HG03558 (cell line): ENCODE measurements around the gene PLSCR1.
"Not testable (repeated sequence)": the region's sequence is repeated elsewhere in the genome, so short reads cannot be mapped to it uniquely, and the experiment has no call there.

Experiments
- ATAC-seq: cut with Tn5 transposase; IDR thresholded peaks from one replicate; pipeline ENCODE4 v1.9.1; 2021; ENCODE audit warnings: moderate number of reproducible peaks; ENCODE audit not compliant: unreplicated experiment; ENCODE audit errors: extremely low read depth

Gene PLSCR1

DNA sequence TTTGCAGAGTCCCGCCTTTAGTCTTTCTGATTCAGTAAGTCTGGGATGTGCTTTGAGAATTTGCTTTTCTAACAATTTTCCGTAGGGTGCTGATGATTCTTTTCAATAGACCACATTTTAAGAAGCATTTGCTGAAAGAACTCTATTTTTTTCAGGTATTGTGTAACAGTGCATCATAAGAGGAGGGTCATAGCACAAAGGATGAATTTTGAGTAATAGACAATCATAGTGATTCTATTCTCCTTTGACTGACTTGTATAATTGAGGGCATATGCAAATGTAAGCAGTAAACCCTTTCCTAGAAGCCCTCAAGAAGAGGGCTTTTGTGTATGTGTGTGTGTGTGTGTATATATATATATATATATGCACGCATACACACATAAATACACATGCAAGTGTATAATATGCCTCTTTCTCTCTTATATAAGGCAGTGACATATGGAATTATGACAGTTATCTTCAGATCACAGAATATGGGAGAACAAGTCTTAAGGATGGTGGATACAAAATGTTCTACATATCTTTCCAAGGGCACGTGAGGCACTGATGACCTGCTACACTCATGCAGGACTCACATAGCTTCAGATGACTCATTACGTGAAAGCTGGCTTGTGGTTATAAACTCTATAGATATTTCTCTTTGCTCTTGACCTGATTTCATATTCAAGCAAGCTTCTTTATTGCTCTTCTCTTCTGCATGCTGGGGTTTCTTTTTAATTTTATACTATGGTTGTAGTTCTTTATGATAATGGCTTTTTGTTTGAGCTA is 6.5 kb upstream of the PLSCR1 start:
- peak; percentile 85 for ATAC-seq

DNA sequence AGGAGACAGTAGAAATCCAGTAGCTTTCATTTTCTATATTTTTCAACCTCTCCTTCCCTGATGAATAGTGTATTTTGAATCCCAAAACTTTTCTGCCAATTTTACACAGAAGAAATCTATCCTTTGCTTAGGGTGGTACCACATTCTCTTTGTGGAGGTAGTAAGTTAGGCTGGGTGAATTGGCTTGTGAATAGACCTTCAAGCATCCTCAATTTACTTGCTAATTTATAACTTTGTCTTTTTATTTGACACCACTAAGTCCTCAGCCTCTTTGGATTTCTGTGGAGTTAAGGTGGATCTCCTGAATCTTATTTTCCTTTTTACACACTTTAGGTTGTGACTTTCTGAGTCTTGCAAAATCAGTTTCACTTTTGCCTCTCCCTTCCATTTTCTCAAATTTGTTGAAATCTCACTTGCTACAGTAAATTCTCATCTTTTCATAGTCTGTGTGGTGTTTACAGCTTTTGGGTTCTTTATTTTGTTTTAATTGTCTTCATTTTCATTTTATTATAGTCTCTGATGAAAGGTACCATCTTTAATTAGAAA is 5.7 kb upstream of the PLSCR1 start:
- ATAC-seq: no peak

DNA sequence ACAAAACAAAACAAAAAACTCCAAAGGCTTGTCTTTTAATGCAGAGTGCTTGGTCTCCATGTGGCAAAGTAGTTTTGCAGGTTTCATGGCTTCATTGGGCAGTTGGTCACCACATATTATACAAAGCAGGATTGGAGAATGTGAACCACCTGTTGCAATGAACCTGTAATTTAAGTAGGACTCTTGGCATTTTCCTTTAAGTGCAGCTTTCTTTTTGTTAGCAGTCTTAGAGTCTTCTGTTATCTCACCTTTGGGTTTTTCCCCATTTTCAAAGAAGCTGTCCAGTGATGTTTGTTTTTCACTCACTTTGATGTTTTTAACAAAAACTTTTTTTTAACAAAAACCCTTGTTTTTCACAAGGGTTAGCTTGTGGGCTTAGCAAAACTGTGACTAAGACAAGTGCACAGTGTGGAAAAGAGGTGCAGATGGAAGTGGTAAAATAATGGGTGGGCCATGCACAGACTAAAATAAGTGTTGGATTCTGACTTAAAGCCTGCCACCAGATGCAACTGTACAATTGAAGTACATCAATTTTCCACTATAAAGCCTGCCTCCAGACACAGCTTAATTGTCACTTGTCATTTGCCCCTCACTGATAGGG is 2.9 kb upstream of the PLSCR1 start:
- ATAC-seq: no peak

DNA sequence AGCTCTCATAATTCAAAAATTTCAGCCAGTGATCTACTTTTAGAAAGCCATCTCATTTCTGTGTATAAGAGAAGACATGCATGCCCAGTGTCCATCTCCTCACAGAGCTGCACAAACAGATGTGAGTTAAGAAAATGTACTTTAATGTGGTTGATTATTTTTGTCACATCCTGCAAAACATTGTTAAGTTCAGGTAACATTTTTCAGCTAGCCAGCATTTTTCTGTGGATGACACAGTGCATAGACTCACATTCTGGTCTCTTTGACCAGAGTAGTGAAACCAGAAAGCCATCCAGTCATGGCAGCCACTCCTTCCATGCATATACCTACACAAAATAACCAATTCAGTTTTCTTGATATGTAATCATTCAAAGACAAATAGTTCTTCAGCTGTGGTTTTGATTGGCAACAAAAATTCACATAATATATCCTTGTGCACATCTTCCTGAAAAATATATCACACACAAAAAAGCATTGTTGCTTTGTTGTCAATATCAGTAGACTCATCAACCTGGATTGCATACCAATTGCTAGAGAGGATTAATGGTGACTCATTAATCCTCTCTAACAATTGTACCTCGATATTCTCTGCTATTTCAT is 2.1 kb upstream of the PLSCR1 start:
- ATAC-seq: no peak

DNA sequence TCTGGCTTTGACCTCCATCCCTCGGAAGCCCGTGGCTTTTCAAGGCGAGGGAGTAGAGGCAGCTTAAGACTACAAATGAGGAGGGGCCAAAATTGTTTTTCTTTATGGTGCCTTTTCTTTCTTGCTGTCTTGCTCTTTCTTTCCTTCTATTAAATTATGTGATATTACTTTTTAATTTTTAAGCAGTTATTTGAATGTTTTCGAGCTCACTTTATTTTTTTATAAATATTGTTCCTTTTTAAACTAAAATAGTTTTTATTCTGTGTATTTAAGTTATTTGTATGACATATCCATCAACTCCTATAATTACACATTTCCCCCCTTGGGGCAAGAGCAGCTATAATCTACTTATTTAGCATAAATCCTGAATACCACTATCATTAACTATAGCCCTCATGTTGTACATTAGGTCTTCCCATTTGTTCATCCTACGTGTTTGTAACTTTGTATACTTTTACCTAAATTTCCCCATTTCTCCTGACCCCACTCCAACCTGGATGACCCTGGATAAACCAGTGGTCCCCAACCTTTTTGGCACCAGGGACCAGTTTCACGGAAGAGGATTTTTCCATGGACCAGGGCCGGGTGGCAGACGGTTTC is 622 bp upstream of the PLSCR1 start:
- ATAC-seq: no peak

DNA sequence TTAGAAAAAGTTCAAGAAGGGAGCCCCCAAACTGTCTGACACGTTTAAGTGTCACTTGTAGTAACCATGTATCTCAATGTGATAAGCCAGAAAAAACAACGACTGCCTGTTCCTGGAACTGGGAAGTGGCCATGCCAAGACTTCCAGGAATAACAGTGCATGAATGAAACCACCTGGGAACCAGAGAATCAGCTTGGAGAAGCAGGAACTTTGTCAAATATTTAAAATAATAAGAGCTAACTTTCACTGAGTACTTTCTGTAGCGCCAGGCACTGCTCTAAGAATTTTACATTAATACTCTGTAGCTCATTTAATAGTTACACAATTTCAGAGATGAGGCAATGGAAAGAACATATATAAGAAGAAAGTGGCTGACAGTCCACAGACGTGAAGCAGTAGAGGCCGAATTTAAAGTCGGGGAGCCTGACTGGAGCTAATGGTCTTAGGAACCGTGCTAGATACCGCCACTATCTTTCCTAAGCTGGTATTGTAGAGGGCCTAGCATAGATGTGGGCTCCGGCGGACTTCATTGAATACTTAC is 876 bp downstream of the PLSCR1 start:
- ATAC-seq: no peak

DNA sequence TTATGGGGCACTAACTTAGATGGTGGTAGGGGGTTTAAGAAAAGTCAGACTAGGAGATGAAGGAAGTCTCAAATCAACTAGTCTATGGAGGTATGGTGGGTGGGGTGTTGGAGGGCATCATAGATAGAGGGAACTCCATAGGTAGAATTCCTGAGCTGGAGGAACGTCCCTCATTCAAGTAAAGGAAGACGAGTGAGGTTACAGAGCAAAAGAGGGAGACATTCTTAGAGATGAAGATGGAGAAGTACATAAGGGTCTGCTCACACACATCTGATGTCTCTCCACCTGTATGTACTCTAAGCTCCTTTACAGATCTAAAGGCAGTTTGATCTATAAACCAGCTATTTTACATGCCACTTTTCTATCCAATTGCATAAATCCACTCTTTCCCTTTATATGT is 1.4 kb downstream of the PLSCR1 start:
- ATAC-seq: no peak

DNA sequence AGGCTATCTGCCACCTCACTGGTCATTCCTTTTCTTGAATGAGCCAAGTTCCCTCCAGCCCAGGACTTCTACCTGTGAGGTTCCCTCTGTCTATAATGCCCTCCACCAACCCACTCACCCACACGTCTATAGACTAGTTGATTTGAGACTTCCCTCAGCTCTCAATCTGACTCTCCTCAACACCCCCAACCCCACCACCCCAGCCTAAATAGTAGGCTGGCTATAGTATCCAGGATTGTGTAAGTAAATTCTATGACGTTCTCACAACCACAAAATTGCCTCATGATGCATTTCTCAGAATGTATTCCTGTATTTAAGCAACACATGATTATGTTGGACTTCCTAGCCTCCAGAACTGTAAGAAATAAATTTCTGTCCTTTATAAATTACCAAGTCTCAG is 2.2 kb downstream of the PLSCR1 start:
- ATAC-seq: no peak

DNA sequence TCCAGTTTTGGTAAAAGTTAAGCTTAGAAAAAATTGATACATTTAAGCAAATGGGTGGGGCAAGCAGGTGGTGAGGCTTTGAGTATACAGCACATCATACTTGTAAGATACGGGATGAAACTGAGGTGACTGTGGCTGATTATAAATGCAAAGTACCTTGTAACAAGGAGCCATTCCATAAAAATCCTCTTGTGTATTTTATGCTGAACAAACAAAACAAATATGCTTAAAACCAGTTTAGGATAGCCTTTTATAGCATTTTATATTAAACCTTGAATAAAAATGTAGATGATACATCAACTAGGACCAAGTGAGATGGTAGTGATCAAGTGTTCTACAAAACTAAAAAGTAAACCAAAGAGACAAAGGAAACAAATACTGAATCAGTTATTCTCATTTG is 3.4 kb downstream of the PLSCR1 start:
- ATAC-seq: no peak

DNA sequence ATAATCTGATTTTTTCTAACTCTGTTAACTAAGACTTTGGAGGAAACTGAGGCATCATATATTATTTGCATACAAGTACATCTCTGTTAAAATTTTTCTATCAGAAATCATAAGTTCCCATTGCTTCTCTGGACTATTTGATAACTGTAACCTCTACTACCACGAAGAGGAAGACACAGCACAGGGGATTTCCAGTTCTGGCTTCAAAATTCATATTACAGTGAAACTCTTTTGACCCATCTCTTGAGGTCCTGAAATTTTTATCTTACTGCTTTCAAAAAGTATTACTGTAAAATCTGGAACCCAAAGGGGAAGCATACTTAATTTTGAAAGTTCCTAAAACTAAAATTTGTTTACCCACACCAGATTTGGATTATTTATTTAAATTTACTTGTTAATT is 4.2 kb downstream of the PLSCR1 start:
- ATAC-seq: no peak

DNA sequence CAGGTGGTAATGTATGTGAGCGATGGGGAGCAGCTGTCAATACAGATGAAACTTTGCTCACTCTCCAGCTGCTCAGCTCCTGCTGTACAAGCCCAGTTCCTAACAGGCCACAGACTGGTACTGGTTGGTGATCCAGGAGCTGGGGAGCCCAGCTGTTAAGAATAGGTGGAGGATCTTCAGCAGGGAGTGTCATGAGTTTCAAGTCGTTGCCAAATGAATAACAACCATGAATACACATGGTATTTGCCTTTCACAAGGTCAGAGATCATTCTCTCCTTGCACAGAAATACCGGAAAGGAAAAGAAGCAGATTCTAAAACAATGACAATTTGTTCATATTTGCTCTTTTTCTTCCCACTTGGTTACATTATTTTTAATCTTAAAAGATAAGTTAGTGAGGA is 5.1 kb downstream of the PLSCR1 start:
- no peak for ATAC-seq

DNA sequence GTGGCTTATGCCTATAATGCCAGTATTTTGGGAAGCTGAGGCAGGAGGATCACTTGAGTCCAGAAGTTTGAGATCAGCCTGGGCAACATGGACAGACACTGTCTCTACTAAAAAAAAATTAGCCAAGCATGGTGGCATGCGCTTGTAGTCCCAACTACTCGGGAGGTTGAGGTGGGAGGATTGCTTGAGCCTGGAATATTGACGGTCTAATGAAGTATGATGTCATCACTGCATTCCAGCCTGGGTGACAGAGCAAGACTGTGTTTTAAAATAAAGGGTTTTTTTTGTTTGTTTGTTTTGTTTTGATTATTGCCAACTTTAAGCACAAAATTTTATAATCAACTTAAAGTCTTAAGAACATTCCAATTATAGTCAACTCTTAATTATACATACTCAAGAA is 6.8 kb downstream of the PLSCR1 start:
- no peak for ATAC-seq

DNA sequence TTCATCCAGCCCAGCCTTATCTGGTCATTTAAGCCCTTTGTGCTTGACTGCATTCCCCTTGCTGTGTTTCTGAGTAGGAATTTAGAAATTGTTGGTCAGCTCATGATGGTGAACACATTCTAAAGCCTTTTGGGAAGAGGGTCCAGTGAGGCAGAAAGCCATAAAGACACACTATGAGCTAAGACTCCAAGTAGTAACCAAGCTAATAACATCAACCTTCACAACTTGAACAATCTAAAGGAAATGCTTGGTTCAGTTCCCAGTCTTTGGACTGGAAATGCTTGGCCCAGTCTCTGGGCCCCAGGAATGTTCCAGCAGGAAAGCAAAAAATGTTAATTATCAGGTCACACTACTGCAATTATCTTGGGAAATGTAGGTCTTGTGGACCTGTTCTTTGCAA is 7.7 kb downstream of the PLSCR1 start:
- ATAC-seq: no peak

DNA sequence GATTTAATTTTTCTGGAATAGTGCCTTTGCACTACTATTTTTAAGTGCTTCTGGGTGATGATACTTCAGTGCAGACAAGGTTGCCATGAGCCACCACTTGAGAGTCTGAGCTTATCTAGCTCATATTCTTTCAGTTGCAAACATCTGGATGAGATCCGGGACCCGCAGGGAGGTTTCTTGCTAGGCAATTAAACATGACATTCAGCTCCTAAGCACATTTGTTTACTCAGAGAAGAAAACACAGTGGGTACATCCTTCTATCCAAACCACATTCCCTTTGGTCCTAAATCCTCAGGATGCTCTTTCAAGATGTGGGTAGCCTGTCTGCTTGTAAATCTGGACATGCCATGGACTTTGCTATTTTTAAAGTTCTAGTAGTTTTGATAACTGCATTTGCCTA is 12.0 kb downstream of the PLSCR1 start:
- ATAC-seq: no peak

DNA sequence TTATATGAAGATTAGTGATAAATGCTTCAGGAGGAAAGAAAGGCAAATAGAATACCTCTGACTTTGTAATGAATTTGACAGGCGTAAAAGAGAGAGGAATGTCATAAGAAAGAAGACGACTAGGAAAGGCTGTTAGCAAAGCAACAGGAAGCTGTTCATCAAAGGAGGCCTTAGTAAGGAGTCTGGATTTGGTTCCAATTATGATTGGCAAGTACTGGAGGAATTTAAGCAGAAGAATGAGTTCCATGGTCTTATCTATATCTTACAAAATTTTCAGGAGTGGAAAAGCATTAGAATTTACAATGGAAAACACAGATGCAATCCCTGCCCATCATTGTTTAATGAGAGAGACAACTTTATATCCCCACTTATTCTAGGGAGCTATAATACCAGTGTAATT is 13.8 kb downstream of the PLSCR1 start:
- no peak for ATAC-seq

DNA sequence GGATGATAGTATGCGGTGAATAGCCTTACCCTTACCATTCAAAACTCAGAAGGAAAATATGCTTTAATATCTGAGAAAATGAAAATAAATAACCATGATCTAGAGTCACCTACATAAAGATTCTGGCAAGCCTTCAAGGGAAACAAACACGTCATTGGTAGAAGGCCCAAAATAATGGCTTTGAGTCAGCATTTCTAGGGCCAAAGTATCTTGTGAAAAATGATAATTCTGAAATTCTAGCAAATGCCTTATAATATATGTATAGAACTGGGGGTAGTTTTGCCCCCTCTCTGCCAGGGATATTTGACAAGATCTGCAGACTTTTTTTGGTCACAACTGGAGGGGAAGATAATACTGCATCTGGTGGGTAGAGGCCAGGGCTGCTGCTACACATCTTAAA is 15.4 kb downstream of the PLSCR1 start:
- no peak for ATAC-seq

DNA sequence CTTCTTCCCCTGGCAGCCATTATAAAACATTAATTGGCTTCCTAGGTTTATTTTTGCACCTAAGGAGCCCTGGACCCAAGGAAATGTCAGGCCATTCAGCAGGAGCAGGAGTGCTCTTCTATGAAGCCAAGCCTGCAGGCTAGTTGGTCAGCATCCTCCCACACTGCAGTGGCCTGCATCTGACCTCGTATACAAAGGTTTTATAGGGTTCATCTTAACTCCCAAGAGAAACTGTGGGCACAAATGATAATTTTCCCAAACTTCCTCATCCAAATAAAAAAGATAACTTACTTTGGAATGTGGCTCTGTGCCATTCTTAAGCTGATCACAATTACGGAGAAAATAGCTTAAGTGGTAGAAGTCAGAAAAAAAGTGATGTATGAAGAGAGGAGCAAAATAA is 19.4 kb downstream of the PLSCR1 start:
- ATAC-seq: no peak

DNA sequence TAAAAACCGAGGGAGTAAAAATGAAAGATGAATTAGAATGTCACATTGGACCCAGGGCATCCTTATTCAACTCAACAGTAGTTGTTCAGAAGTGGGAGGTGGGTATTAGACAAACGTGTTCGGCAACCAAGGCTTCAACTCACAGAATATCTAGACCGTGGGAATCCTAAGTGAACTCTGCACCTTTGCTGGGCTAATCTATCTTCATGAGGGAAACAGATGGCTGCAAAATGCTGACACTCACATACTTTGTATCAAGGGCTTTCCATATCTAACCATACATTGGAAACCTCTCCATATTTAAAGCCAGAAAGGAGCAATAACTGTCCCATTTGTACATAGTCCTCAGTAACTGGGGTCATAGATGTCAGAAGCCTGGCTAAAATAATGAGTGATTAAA is 20.9 kb downstream of the PLSCR1 start:
- ATAC-seq: no peak

DNA sequence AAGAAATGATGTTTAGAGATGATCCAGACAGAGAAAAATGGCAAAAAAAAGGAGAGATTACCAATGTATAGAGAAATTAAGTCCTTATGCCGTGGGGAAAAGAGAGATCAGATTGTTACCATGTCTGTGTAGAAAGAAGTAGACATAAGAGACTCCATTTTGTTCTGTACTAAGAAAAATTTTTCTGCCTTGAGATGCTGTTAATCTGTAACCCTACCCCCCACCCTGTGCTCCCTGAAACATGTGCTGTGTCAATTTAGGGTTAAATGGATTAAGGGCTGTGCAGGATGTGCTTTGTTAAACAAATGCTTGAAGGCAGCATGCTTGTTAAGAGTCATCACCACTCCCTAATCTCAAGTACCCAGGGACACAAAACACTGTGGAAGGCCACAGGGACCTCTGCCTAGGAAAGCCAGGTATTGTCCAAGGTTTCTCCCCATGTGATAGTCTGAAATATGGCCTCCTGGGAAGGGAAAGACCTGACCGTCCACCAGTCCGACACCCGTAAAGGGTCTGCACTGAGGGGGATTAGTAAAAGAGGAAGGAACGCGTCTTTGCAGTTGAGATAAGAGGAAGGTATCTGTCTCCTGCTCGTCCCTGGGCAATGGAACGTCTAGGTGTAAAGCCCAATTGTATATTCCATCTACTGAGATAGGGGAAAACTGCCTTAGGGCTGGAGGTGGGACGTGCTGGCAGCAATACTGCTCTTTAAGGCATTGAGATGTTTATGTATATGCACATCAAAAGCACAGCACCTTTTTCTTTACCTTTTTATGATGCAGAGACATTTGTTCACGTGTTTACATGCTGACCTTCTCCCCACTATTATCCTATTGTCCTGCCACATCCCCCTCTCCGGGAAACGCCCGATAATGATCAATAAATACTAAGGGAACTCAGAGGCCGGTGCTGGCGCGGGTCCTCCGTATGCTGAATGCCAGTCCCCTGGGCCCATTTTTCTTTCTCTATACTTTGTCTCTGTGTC is 21.9 kb downstream of the PLSCR1 start:
- not testable (repeated sequence) for ATAC-seq

DNA sequence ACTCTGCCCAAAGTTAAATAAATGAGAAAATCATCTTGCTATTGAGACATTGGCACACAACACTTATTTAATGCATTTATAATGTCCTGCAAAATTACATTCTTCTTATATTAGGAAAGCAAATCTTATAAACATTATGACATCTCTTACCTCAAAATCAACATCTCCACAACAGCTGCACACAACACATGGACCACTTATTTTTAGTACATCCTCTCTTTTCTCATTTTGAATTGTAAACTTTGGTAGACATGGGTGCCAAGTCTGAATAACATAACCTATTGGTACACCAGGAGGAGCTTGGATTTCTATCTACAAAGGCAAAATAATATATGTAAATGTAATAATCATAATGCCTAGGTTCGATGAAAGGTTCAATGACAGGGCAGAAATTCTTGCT is 23.0 kb downstream of the PLSCR1 start:
- no peak for ATAC-seq
